ENCODE data around the gene RASGRF2.

DNA sequence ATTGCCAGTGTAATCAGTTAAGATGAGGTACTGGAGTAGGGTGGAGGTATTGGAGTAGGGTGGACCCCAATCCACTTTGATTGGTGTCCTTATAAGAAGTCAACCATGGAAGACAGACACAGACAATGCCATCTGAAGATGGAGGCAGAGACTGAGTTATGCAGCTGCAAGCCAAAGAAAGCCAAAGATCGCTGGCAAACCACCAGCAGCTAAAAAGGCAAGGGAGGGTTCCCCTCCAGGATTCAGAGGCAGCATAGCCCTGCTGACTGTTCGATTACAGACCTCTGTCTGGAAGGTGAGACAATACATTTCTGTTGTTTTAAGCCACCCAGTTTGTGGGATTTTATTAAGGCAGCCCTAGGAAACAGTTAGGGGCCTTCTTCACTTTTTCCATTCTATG is 242.5 kb downstream of the RASGRF2 start:
- TF ChIP-seq, protein P1, sequence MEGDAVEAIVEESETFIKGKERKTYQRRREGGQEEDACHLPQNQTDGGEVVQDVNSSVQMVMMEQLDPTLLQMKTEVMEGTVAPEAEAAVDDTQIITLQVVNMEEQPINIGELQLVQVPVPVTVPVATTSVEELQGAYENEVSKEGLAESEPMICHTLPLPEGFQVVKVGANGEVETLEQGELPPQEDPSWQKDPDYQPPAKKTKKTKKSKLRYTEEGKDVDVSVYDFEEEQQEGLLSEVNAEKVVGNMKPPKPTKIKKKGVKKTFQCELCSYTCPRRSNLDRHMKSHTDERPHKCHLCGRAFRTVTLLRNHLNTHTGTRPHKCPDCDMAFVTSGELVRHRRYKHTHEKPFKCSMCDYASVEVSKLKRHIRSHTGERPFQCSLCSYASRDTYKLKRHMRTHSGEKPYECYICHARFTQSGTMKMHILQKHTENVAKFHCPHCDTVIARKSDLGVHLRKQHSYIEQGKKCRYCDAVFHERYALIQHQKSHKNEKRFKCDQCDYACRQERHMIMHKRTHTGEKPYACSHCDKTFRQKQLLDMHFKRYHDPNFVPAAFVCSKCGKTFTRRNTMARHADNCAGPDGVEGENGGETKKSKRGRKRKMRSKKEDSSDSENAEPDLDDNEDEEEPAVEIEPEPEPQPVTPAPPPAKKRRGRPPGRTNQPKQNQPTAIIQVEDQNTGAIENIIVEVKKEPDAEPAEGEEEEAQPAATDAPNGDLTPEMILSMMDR (conservative IDR thresholded peaks at IDR 0.05) = no peak
- no peak for TF ChIP-seq EZH2 (IDR thresholded peaks at IDR 0.05; ENCODE audit: low read depth)
